Stimulated activated naive CD4-positive, alpha-beta T cell (primary cell): ENCODE results near the gene ENDOV.
A peak's percentile ranks its signal among the peaks of the same experiment; 100 is the strongest.

Experiments used
- DNase-seq, 6 experiments: peaks; one replicate each; lab custom pipeline; 2025; lab: John Stamatoyannopoulos, UW

The ENDOV gene

DNA sequence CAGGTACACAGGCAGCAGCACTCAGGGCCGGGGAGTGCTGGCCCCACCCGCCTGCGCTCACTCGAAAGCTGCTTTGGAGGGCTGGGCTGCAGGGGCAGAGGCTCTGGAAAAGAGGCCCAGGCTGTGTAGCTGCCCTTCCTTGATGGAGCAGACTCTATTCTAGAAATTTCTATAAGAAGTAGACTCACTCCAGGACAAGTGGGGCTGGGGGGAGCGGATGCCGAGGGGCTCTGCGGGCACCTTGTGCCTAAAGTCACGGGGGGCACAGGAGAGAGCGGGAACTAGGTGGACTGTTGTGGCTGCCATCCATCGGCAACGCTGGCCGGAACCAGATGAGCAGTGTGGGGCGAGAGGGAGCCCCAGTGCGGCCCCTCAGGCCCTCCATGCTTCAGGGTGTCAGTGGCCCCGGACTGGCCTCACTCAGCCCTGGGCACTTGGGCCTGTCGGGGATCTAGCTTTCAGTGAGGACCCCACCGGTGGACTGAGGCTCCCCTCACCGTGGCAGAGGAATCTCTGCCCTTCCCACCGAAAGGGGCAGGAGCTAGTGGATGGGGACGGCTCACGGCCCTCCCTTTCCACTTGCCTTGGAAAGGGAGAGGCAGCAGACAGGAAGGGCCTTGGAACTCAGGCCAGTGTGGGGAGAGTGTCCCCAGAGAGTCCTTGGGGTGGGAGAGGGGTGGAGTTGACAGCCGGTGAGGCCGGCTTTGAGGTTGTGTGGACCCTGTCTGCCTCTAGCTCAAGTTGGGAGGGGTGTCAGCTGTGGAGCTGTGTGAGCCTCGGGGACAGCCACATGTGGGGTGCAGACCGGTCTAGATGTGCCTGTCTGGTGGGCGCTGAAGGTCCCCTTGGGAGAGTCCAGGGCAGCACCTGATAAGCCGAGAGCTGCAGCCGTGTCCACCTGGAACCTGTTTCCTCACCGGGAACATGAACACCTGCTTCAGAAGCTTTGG is 16.6 kb downstream of the ENDOV start:
- DNase-seq = no peak

DNA sequence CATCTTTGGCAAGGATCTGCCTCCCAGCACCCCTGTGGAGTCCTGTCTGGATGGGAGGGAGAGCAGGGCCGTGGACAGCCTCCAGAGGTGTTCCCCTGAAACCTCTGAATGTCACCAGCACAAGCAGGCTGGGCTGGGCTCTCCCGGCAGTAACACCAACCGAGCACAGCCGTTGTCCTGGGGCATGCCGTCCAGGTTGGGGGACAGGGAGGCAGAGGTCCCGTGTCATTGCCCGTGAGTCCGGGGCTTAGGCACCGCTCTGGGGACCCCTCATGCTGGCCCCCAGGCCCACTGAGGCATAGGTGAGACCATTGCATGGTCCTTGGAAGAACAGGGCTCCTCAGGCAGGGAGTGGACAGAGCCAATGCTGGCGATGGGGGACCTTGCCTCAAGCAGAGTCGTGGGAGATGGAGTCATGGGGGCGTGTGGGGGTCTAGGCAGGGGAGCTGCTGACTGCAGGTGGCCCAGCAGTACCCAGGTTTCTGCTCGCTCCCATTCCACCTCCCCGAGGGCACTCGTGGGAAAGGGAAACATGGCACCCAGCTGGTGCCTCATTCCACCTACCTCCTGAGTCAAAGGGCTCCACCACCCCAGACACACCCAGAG is 17.5 kb downstream of the ENDOV start:
- DNase-seq = no peak

DNA sequence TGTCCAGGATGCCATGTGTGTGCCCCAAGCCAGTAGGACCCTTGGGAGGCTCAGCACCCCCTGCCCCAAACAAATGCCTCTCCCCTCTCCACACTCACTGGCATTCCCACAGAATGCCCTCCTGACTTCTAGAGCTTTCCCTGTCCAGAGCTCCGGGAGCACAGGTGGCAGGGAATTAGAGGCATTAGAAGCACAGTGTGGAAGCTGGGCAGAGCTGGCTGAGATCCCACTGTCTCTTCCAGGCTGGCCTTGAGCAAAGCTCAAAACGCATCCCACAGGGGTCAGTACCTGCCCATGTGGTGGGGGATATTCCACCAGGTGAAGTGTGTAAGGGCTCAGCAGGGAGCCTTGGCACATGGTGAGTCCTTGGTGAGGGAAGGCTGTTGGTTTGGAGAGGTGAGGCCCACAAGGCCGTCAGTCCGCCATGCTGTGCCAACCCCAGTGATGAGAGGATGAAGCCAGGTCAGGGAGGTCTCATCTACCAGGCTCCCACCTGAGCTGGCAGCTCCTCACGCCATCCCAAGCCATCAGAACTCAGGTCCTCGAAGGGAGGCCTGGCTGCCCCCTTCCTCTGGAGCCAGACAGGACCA is 18.1 kb downstream of the ENDOV start:
- no peak for DNase-seq

DNA sequence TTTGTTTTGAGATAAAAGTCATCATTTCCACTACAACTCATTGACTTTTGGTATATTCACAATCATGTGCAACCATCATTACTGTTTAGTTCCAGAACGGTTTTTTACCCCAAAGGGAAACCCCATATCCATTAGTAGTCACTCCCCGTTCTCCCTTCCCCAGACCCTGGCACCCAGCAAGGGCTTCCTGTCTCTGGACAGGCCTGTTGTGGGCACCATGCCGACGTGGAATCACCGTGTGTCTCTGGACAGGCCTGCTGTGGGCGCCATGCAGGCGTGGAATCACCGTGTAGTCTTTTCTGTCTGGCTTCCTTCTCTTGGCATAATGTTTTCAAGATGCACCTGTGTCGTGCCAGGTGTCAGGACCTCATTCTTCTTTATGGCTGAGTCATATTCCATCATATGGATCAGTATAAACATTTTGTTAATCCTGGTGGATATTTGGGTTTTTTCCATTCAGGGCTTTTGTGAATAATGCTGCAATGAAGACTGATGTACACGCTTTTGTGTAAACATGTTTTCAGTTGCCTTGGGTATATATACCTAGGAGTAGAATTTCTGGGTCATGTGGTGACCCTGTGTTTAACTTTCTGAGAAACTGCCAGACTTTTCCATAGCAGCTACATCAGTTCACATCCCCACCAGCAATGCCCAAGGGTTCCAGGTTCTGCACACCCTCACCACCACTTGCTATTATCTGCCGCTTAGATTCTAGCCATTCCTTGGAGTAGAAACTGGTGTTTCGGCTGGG is 19.1 kb downstream of the ENDOV start:
- DNase-seq = no peak

DNA sequence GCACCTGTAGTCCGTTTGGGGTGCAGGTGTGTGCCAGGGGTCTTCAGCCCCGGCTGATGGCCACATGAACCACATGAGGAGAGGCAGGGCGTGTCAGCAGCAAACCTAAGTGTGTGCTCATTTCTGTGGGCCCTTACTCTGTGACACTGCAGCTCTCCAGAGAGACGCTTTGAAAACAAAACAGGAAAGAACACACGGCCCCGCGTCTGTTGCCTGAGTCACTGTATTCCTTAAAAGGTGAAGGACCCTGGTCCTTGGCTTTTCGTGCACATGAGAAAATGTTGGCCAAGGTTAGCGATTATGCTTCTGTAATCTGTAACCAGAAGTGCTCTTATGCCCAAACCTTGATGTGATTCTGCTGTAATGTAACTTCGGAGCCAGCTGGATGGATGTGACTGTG is 22.6 kb downstream of the ENDOV start:
- no peak for DNase-seq

DNA sequence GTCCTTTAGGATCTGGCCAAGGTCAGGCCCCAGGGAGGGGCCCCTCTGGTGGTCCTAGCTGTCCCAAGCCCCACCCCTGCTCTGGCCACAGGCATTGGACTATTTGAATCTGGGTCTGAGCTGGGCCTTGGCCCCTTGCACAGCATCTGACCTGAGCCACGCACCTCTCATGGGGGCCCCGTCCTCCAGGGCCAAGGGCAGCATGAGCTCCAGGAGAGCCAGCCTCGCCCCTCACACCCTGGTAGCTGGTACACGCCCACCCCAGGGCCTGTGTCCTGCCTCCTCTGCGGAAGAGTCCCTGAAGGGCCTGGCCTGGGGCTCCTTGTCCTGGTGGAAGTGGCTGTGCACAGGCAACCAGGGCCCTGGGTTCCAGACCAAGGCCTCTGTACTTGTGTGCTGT is 23.8 kb downstream of the ENDOV start:
- DNase-seq = no peak

DNA sequence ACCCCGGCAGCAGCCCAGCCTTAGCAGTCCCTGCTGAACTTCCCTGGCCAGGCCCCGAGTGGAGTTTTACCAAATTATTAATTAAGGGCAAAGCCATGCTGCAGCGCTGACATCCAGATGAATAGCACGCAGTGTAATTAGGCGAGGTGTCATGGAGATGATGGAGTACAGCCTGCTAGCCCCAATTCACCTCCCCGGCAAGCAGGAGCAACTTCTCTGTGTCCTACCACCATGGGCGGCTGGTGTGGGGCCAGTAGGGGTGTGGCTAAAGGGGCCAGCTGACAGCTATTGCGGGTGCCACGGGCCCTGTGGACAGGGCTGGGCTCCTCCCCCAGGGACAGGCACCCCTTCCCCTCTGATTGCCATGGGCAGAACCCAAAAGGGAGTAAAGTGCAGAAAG is 24.5 kb downstream of the ENDOV start:
- DNase-seq = no peak

DNA sequence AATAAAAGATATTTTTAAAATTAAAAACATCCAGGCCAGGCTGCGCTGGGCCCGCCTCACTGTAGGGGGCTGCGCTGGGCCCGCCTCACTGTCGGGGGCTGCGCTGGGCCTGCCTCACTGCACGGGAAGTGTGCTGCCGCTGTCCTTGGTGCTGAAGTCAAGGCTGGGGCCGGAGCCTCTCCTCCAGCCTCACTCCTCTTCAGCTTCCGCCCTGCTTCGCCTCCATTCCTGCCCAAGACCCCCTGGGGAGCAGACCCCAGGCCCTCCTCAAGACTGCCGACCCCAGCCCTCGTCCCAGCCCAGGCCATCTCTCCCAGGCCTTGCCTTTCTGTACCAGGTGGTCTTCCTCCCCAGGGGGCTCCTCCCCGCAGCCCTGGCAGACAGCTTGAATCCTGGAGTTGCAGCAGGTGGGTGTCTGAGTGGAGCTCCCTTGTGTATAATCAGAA is 26.2 kb downstream of the ENDOV start:
- DNase-seq = peak in 5 of 6 experiments; percentile 31 to 56 (median 44)

DNA sequence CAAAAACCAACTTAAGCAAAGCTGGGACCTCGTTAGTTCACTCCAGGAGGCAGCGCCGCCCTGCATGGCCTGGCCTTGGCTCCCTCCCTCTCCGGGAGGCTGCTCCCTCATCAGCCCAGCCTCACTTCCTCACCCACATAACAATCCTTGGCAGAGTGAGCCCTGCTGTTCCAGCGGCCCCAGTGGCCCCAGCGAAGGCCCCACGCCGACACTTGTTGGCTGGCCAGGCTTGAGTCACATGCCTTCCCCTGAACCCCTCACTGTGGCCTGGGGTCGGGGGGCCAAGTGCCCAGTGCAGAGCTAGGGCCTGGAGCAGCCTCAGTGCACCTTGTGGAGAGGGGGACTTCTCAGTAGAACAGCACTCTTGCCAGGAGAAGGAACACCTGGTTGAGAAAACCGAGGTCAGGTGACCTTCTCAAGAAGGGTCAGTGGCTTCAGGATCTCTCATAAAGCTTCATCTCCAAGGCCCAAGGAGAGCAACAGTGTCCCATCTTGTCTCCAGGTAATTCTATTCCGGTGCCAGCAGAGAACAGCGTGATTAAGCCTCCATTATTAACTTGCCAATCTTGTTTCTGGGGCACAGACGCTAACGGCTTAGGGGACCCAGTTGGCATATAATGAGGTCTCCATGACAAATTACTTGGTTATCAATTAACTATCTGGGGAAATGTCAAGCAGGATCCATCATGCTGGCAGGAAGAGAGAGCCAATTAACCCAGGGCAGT is 26.8 kb downstream of the ENDOV start:
- DNase-seq = no peak

DNA sequence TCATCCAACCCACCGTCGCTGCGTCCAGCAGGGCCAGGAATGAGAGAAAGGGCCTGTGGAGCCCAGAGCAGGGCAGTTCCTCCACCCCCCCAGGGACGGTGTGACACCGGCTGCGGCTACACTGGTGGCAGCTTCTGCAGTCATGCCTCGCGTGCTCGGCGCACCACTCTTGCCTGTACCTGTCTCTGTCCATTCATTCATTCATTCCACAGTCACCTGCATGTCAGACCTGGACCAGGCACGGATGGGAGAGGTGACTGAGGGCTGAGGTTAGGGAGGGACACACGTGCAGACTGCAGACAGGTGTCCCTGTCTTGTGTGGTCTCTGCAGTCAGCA is 27.3 kb downstream of the ENDOV start:
- DNase-seq = no peak

DNA sequence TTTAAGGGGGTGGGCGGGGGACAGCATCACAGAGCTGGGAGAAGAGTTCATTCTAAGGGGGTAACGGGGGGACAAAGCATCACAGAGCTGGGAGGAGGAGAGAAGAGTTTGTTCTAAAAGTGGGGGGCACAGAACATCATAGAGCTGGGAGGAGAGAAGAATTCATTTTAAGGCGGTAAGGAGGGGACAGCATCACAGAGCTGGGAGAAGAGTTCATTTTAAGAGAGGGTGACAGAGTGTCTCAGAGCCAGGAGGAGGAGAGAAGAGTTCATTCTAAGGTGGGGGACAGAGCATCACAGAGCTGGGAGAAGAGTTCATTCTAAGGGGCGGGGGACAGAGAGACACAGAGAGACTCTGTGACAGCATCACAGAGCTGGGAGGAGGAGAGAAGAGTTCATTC is 27.8 kb downstream of the ENDOV start:
- no peak for DNase-seq

DNA sequence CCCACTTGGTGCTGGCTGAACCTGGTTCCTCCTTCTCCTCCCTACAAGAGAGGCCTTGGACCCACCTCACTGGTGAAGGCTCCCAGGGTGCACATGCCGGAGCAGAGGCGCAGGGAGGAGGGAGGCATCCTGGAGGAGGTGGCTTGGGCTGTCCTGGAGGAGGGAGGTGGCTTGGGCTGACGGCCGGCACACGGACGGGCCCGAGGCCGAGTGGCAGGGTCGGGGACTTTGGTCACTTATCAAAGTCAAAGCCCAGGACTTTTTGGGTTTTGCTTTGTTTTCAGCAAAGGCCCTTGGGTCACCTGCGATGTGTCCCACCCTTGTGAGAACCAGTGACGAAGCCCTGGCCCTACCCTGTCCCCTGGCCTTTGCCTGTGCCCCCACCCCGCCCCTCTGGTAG is 28.5 kb downstream of the ENDOV start:
- DNase-seq = no peak

DNA sequence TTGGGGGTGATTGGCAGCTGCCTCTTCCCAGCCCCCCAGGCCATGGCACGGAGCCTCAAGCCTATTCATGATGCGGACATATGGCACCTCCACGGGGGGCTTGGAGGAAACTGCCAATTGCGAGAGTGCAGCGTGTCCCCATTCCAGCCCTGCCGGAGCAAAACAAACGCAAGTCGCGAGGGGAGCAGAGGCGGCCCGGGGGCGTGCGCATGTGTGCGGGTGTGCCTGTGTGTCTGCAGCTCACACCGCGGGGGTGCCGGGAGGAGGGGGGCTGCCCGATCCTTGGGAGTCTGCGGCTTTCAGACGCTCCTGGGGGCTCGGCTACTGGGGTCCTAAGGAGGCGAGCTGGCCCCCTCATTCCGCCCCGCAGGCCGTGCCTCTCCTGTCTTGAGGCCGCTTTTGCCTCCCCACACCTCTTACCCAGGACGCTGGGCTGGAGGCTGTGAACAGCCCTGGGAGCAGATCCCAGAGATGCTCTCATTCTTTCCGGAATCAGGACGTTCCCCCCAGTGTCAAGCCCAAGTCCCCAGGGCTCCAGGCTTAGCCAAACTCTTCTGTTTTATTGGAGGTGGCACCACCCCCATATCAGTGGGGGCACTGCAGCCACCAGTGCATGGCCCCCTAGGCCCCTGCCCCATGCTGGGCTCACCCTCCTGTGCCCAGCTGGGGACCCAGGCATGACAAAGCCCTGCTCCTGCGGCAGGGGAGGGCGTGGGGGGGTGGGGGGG is 29.1 kb downstream of the ENDOV start:
- no peak for DNase-seq

DNA sequence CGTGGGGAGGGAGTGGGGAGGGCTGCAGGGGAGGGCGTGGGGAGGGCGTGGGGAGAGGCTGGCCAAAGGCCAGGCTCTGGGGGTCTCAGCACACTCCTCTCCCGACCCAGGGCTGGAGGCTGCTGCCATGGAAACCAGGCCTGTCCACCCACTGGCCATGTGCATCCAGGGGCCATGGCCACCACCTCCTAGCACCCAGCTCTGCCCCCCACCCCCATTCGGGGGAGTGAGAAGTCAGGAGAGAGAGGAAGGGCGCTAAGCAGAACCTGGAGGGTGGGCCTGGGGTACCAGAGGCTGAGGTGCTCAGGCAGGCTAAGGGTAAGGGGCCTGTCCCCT is 29.6 kb downstream of the ENDOV start:
- DNase-seq = no peak

DNA sequence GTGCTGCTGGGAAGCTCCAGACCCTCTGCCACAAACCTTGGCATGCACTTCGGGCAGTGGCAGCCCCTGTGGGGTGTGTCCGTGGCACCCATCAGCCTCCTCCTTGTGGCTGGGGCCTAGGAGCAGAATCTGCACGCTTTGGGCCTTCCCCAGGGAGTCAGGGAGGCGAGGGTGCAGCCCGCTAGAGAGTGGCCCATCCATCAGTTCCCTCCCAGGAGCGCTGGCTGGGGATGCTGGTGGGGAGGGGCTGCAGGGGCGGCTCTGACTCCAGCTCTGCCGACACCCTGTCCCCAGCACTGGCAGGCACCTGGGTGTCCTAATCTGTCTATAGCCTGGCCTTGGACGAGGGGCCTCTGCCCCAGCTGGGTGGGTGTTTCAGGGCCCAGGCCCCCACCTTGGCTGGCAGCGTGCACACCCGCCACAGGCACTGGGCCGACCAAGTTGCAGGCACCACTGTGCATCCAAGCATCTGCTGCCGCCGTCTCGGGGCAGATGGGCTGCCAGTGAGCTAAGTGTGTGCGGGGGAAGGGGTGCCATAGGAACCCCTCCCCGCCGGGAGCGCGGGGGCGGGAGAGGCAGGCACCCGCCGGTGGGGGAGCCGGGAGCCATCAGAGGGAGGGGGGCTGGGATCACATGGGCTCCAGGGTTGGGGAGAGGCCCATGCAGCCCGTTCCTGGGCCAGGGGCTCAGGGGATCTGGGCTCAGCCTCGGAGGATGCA is 30.2 kb downstream of the ENDOV start:
- DNase-seq = no peak

DNA sequence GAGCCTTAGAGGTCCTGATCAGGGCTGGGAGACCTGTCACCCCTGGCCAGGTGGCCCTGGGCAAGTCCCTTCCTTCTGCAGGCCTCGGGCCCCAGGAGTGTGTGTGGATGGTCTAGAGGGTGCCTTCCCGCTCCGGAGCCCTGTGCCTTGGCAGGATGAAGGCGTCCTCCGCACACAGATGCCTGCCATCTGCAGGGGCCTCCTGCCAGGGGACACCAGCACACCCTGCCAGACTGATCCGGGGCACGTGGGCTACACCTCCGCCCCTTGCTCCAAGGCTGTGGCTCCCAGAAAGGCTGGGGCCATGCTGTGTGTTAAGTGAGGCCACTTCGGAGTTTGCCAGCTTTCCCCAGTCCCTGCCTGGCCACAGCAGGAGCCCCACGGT is 30.8 kb downstream of the ENDOV start:
- no peak for DNase-seq

DNA sequence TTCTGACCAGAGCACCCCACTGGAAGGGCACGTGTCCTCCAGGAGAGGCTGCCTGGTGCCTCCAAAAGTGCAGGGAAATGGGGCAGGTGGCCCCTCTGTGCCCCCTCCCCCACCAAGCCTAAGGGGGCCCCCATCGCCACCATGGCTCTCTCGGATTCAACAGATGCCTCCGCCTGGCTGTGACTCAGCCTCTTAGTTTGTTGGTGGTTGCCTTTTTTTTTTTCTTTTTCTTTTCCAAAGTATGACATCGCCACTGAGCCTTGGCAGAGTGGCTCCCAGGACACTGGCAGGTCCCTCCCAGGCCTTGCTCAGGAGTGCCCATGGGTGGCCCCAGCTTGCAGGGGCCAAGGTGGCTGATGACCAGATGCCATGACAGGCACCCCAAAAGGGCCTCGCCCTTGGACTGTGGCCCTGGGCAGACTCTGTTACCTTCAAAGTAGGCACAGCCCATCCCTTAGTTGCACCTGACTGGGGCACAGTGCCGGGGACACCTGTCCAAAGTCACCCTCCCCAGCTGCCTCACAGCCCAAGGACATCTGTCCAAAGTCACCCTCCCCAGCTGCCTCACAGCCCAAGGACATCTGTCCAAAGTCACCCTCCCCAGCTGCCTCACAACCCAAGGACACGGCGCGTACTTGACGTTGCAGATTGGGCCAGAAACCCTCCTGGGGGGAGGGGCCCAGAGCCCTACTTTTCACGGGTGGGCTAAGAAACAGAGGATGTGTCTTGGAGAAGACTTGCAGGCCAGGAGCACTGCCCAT is 31.9 kb downstream of the ENDOV start:
- no peak for DNase-seq

DNA sequence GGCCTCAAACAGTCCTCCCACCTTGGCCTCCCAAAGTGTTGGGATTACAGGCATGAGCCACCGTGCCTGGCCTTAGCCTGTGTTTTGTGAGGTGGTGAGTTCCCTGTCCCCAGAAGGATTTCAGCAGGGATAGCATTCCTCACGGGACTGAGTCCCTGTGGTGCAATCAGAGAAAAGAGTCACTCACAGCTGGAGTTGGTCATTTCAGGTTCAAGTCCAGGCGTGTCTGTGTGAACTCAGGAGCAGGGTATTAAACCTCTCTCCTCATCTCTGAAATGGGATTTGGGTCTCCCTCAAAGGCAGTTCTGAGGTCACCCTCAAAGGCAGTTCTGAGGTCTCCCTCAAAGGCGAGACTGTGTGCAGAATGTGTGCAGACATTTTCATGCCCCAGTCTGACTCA is 32.8 kb downstream of the ENDOV start:
- DNase-seq = no peak

DNA sequence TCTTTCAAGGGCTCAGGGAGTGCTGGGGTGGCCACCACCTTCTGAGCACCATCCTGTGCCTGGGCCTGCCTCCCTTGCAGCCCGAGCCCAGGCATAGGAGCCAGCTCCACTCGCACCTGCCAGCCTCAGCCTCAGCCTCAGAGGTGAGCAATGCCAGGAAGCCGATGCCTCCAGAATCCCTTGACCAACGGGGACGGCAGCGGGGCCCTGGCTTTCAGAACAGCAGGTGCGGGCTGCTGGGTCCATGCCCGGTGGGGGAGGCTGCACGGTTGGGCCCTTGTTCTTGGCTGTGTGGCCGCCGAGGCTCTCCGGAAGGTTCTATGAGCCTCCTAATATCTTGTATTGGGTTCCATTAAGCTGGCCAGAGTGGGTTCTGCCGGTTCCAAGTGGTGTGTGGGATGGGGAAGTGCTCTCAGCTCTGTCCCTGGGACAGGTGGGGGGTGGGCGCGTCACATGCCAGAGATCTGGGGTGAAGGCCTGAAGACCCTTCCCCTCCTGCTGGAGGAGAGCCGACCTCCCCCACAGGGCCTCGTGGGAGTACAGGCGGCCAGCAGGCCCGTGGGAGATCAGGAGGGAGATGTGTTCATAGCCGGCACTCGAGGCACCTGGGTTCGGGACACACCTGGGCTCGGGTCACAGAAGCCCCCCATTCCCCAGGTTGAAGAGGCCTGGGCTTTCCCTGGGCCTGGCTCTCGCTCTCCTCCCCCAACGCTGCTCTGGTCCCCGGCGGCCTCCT is 34.4 kb downstream of the ENDOV start:
- DNase-seq = no peak
